H1 (cell line): ENCODE data around the gene INSM2.

Source experiments
- EP300 ChIP-seq, 2 experiments: IDR thresholded peaks; 1 replicate in 1 of 2; 2 replicates in 1 of 2; pipeline ENCODE4 v1.6.1; 2011 to 2012; ENCODE audit warnings: low read depth in 2 of 2, low read length in 2 of 2, mild to moderate bottlenecking in 2 of 2, borderline replicate concordance in 1 of 2, inconsistent platforms in 1 of 2, moderate library complexity in 1 of 2
- POLR2AphosphoS5 ChIP-seq: IDR thresholded peaks from 2 replicates; pipeline ENCODE4 v1.6.1; 2011; ENCODE audit warnings: low read depth, low read length
- TF ChIP-seq, protein P1 (sequence below), 3 experiments: IDR thresholded peaks; 1 replicate in 2 of 3; 2 replicates in 1 of 3; pipeline versions ENCODE4 v1.5.1 to v1.6.1; 2011; ENCODE audit warnings: low read length in 3 of 3, mild to moderate bottlenecking in 3 of 3, inconsistent platforms in 2 of 3, low read depth in 1 of 3, moderate library complexity in 1 of 3; ENCODE audit not compliant: insufficient read depth in 1 of 3; ENCODE audit errors: control extremely low read depth in 1 of 3

DNA sequence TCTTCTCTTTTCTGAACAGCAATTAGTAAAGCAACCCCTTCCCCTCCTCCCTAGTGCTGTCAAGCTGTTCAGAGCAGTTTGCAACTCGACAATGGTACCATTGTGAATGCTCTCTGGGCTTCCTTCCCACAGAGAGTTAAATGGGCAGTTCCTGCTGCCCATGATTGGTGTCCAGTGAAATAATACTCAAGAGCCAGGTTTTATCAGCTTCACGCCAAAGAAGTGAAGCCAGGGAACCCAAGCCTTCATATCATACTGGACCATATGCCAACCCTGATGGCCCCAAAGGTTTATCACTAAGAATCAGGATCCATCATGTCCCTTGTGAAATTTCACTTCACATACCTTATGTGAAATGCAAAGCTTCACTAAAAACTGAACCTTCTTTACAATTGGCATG lies 24.7 kb downstream of the INSM2 start:
- TF ChIP-seq, protein P1, sequence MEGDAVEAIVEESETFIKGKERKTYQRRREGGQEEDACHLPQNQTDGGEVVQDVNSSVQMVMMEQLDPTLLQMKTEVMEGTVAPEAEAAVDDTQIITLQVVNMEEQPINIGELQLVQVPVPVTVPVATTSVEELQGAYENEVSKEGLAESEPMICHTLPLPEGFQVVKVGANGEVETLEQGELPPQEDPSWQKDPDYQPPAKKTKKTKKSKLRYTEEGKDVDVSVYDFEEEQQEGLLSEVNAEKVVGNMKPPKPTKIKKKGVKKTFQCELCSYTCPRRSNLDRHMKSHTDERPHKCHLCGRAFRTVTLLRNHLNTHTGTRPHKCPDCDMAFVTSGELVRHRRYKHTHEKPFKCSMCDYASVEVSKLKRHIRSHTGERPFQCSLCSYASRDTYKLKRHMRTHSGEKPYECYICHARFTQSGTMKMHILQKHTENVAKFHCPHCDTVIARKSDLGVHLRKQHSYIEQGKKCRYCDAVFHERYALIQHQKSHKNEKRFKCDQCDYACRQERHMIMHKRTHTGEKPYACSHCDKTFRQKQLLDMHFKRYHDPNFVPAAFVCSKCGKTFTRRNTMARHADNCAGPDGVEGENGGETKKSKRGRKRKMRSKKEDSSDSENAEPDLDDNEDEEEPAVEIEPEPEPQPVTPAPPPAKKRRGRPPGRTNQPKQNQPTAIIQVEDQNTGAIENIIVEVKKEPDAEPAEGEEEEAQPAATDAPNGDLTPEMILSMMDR (IDR thresholded peaks at IDR 0.05; ENCODE audit: control extremely low read depth in 1 of 3, insufficient read depth in 1 of 3, low read depth in 1 of 3, low read length in 3 of 3), result no peak
- TF ChIP-seq POLR2AphosphoS5 (no peak), EP300 (IDR thresholded peaks at IDR 0.05; ENCODE audit: borderline replicate concordance in 1 of 2, low read depth in 2 of 2, low read length in 2 of 2) (no peak)
